Mononuclear cell (primary cell): ENCODE data around the gene EPC1. TPM values are rescaled to one million over a fixed set of nuclear protein-coding genes. Genes with fewer than 3 reads are reported as not detected.

Source experiments
- H3K27me3 ChIP-seq: 2 replicates; pipeline ENCODE4 v1.6.0; 2011; ENCODE audit warnings: low read length, control low read depth; ENCODE audit not compliant: insufficient read depth
- H3K4me1 ChIP-seq: 2 replicates; pipeline ENCODE4 v1.5.1; 2011; ENCODE audit warnings: mild to moderate bottlenecking, low read length, control low read depth; ENCODE audit not compliant: insufficient read depth
- H3K4me3 ChIP-seq: 2 replicates; pipeline ENCODE4 v1.5.1; 2011; ENCODE audit warnings: mild to moderate bottlenecking, low read length, moderate library complexity
- H3K9me3 ChIP-seq: 2 replicates; pipeline ENCODE4 v1.5.1; 2011; ENCODE audit warnings: low read depth, mild to moderate bottlenecking, control low read depth, low read length
- total RNA-seq: library from RNA; depleted of rRNA; stranded (reverse); fragments of >200 nt; gene quantifications from one replicate; pipeline ENCODE4 v1.2.3, GENCODE V29; 2012

Gene EPC1
- total RNA-seq, 1 donor = 194 TPM

- H3K9me3 ChIP-seq = no peaks in the 10 kb centered on the region
- no peaks in the 10 kb centered on the region for H3K27me3 ChIP-seq
- H3K4me3 ChIP-seq = no peak overlapping the region
- peaks cover 72% of the 10 kb centered on the region for H3K4me1 ChIP-seq
These were observed 15.4 kb downstream of the EPC1 start for GRCh38 chr10:32331606-32332005.

- H3K4me1 ChIP-seq = peaks cover 66% of the 10 kb centered on the region
- no peaks in the 10 kb centered on the region for H3K27me3 ChIP-seq
- H3K4me3 ChIP-seq = no peak overlapping the region
- H3K9me3 ChIP-seq = no peaks in the 10 kb centered on the region
These were observed 16.7 kb downstream of the EPC1 start for GRCh38 chr10:32330214-32330613.

- H3K4me1 ChIP-seq = peaks cover 61% of the 10 kb centered on the region
- no peaks in the 10 kb centered on the region for H3K27me3 ChIP-seq
- no peak overlapping the region for H3K4me3 ChIP-seq
- no peaks in the 10 kb centered on the region for H3K9me3 ChIP-seq
These were observed 17.9 kb downstream of the EPC1 start for GRCh38 chr10:32329061-32329460.

DNA sequence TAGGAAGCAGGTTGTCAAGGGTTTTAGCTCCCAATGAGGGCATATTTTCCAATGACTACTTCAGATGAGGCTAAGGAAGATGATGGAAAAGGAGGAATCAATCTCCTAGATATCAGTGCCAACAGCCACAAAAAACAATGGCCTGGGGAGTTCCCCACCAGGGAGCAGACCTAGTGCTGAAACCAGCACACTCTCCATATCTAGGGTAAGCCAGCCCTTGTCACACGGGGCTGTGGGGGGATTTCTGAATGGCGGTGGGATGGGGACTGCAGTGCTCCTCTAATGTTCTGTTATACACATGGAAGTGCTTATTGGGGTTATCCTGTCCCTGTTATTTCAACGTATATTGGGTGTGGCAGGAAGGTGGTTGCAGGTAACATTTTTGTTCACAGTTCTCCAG, 18.5 kb downstream of the EPC1 start:
- Histone ChIP-seq H3K27me3 (no peaks in the 10 kb centered on the region), H3K4me1 (peaks cover 55% of the 10 kb centered on the region), H3K4me3 (no peak overlapping the region), H3K9me3 (no peaks in the 10 kb centered on the region)

GRCh38 chr10:32327364-32327691, 19.6 kb downstream of the EPC1 start:
- H3K4me3 ChIP-seq = no peak overlapping the region
- H3K9me3 ChIP-seq = no peaks in the 10 kb centered on the region
- no peaks in the 10 kb centered on the region for H3K27me3 ChIP-seq
- peaks cover 44% of the 10 kb centered on the region for H3K4me1 ChIP-seq

DNA sequence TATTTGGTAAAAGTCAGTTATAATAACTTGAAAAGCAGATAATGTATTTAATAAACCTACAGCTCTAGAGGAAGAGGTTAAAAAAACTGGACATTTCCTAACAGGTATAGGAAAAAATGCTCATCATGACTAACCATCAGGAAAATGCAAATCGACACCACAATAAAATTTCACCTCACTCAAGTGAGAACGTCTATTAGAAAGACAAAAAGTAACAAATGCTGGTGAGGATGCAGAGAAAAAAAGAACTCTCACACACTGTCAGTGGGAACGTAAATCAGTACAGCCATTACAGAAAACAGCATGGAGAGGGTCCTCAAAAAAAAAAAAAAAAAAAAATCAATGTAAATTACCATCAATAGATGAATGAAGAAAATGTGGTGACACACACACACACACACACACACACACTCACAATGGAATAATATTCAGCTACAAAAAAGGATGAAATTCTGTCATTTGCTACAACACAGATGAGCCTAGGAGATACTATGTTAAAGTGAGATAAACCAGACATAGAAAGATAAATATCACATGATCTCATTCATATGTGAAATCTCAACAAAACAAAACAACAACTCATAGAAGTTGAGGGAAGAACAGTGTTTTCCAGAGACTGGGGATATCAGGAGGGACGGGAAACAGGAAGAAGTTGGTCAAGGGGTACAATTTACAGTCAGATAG, 20.1 kb downstream of the EPC1 start:
- Histone ChIP-seq H3K4me3 (no peak overlapping the region), H3K27me3 (no peaks in the 10 kb centered on the region), H3K9me3 (no peaks in the 10 kb centered on the region), H3K4me1 (peaks cover 40% of the 10 kb centered on the region)

DNA sequence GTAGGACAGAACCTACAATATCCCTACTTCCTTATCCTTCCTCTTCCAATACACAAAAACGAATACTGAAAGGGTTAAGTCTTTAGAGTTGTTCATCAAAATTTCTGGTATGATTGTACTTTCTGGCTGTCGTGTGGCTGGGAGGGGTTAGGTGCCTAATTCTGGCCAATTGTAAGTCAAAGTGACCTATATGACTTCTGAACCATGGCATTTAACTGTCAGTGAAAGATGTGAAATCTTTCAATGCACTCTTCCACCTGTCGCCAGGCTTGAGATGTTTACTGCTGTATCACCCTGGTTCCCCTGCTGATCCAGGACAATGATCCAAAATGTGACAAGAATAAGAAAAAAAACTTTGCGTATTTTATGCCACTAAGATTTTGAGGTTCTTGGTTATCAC, 20.8 kb downstream of the EPC1 start:
- Histone ChIP-seq H3K4me3 (no peak overlapping the region), H3K27me3 (no peaks in the 10 kb centered on the region), H3K9me3 (no peaks in the 10 kb centered on the region), H3K4me1 (peaks cover 46% of the 10 kb centered on the region)

GRCh38 chr10:32323051-32323450, 23.9 kb downstream of the EPC1 start:
- Histone ChIP-seq H3K4me1 (peaks cover 51% of the 10 kb centered on the region), H3K27me3 (no peaks in the 10 kb centered on the region), H3K4me3 (no peak overlapping the region), H3K9me3 (no peaks in the 10 kb centered on the region)

- Histone ChIP-seq H3K4me1 (peaks cover 54% of the 10 kb centered on the region), H3K4me3 (no peak overlapping the region), H3K27me3 (no peaks in the 10 kb centered on the region), H3K9me3 (no peaks in the 10 kb centered on the region)
These were observed 25.8 kb downstream of the EPC1 start for GRCh38 chr10:32321016-32321631.

DNA sequence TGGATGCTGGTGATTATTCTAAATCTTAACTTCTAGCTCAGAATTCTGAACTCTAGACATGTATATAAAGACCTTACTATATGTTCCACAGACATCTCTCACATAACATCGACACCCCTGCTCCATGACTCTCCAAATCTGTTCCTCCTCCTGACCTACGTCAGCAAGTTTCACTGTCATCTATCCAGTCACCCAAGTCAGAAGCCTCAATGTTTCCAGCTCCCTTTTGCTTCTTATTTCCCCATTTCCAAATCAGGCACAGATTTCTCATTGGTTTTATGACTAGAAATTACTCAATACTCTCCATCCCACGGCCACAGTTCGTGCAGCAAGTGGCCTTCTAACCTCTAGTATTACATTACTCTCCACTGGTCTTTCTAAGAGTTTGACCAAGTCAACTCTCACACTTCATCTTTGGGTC, 28.5 kb downstream of the EPC1 start:
- H3K27me3 ChIP-seq = no peaks in the 10 kb centered on the region
- H3K4me3 ChIP-seq = no peak overlapping the region
- no peaks in the 10 kb centered on the region for H3K9me3 ChIP-seq
- peaks cover 51% of the 10 kb centered on the region for H3K4me1 ChIP-seq

GRCh38 chr10:32317795-32318357, 29.1 kb downstream of the EPC1 start:
- H3K9me3 ChIP-seq = no peaks in the 10 kb centered on the region
- no peaks in the 10 kb centered on the region for H3K27me3 ChIP-seq
- peaks cover 52% of the 10 kb centered on the region for H3K4me1 ChIP-seq
- no peak overlapping the region for H3K4me3 ChIP-seq

GRCh38 chr10:32315424-32315823, 31.5 kb downstream of the EPC1 start:
- Histone ChIP-seq H3K9me3 (no peaks in the 10 kb centered on the region), H3K27me3 (no peaks in the 10 kb centered on the region), H3K4me3 (no peak overlapping the region), H3K4me1 (peaks cover 37% of the 10 kb centered on the region)

GRCh38 chr10:32314588-32314987, 32.4 kb downstream of the EPC1 start:
- H3K4me1 ChIP-seq = peaks cover 30% of the 10 kb centered on the region
- H3K4me3 ChIP-seq = no peak overlapping the region
- H3K9me3 ChIP-seq = no peaks in the 10 kb centered on the region
- no peaks in the 10 kb centered on the region for H3K27me3 ChIP-seq

DNA sequence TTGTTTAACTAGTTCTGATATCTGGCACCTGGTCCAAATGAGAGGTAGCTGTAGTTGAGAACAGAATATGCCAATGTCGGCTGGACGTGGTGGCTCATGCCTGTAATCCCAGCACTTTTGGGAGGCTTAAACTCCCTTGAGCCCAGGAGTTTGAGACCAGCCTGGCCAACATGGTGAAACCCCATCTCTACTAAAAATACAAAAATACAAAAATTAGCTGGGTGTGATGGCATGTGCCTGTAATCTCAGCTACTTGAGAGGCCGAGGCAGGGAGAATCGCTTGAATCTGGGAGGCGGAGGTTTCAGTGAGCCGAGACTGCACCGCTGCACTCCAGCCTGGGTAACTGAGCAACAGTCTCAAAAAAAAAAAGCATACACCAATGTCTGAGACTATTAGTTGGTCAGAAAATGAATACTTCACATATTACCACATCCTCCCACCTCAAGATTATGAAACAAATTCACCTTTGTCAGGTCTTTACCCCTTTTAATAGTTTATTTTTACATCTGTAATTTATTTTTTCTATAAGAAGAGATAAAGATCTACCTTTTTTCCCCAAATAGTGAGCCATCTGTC, 38.8 kb downstream of the EPC1 start:
- Histone ChIP-seq H3K4me3 (no peak overlapping the region), H3K27me3 (no peaks in the 10 kb centered on the region), H3K4me1 (peaks cover 18% of the 10 kb centered on the region), H3K9me3 (no peaks in the 10 kb centered on the region)

DNA sequence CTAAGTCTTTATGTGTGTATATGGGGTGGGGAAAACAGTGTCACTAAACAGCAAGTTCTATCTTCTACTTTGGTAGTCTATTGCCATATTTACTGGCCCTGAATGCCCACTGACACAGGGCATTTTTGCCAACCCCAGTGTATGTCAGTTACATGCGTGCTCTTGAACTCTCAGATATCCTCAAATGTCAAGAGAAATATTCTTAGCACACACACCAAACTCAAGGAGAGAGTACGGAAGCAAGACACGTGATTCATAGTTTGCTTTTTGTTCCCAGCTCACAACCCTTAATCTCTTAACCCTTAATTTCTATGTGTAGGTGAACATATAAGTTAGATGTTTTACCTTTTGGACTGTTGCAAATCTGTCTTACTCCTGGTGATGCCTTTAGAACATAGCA, 39.3 kb downstream of the EPC1 start:
- H3K9me3 ChIP-seq = no peaks in the 10 kb centered on the region
- H3K27me3 ChIP-seq = no peaks in the 10 kb centered on the region
- H3K4me1 ChIP-seq = peaks cover 18% of the 10 kb centered on the region
- no peak overlapping the region for H3K4me3 ChIP-seq
